ENCODE results near the gene AGBL1.

Gene AGBL1

GRCh38 chr15:86689006-86689405 is 609.3 kb downstream of the AGBL1 start:
- no peaks in the 10 kb centered on the region for H3K9me3 ChIP-seq
- no peak overlapping the region for H3K4me3 ChIP-seq (ENCODE audit: low read depth in 1 of 2, low read length in 1 of 2)
- H3K27ac ChIP-seq, result no peak overlapping the region
- no peaks in the 10 kb centered on the region for H3K27me3 ChIP-seq
- TF ChIP-seq CTCF (IDR thresholded peaks at IDR 0.05), result no peak
- H3K36me3 ChIP-seq, result no peaks in the 10 kb centered on the region
- H3K4me1 ChIP-seq (ENCODE audit: control insufficient read depth in 1 of 2, insufficient read depth in 1 of 2, low read depth in 1 of 2, low read length in 1 of 2), result no peaks in the 10 kb centered on the region

- H3K27ac ChIP-seq, result no peak overlapping the region
- no peaks in the 10 kb centered on the region for H3K36me3 ChIP-seq
- no peaks in the 10 kb centered on the region for H3K27me3 ChIP-seq
- H3K9me3 ChIP-seq, result no peaks in the 10 kb centered on the region
- H3K4me3 ChIP-seq (ENCODE audit: low read depth in 1 of 2, low read length in 1 of 2), result no peak overlapping the region
- no peaks in the 10 kb centered on the region for H3K4me1 ChIP-seq (ENCODE audit: control insufficient read depth in 1 of 2, insufficient read depth in 1 of 2, low read depth in 1 of 2, low read length in 1 of 2)
- no peak for TF ChIP-seq CTCF (IDR thresholded peaks at IDR 0.05)
These were observed 610.9 kb downstream of the AGBL1 start for GRCh38 chr15:86690566-86690965.

- no peak for TF ChIP-seq CTCF (IDR thresholded peaks at IDR 0.05)
- Histone ChIP-seq H3K9me3 (no peaks in the 10 kb centered on the region), H3K27ac (no peak overlapping the region), H3K27me3 (no peaks in the 10 kb centered on the region), H3K36me3 (no peaks in the 10 kb centered on the region), H3K4me1 (ENCODE audit: control insufficient read depth in 1 of 2, insufficient read depth in 1 of 2, low read depth in 1 of 2, low read length in 1 of 2) (no peaks in the 10 kb centered on the region), H3K4me3 (ENCODE audit: low read depth in 1 of 2, low read length in 1 of 2) (no peak overlapping the region)
These were observed 611.5 kb downstream of the AGBL1 start for GRCh38 chr15:86691091-86691663.

- no peak for TF ChIP-seq CTCF (IDR thresholded peaks at IDR 0.05)
These were observed 621.4 kb downstream of the AGBL1 start for GRCh38 chr15:86700864-86701610.

GRCh38 chr15:86701611-86701963 is 621.9 kb downstream of the AGBL1 start:
- H3K4me3 ChIP-seq (ENCODE audit: low read depth in 1 of 2, low read length in 1 of 2), result no peak overlapping the region
- H3K4me1 ChIP-seq (ENCODE audit: control insufficient read depth in 1 of 2, insufficient read depth in 1 of 2, low read depth in 1 of 2, low read length in 1 of 2), result no peaks in the 10 kb centered on the region
- no peak overlapping the region for H3K27ac ChIP-seq
- H3K36me3 ChIP-seq, result no peaks in the 10 kb centered on the region
- no peaks in the 10 kb centered on the region for H3K27me3 ChIP-seq
- no peak for TF ChIP-seq CTCF (IDR thresholded peaks at IDR 0.05)
- no peaks in the 10 kb centered on the region for H3K9me3 ChIP-seq

More at GRCh38 chr15:86700864-86701610, 621.4 kb downstream of the AGBL1 start:
- H3K36me3 ChIP-seq, result no peaks in the 10 kb centered on the region
- H3K9me3 ChIP-seq, result no peaks in the 10 kb centered on the region
- no peaks in the 10 kb centered on the region for H3K27me3 ChIP-seq
- no peak overlapping the region for H3K27ac ChIP-seq
- no peaks in the 10 kb centered on the region for H3K4me1 ChIP-seq (ENCODE audit: control insufficient read depth in 1 of 2, insufficient read depth in 1 of 2, low read depth in 1 of 2, low read length in 1 of 2)
- H3K4me3 ChIP-seq (ENCODE audit: low read depth in 1 of 2, low read length in 1 of 2), result no peak overlapping the region
